HEK293T (cell line): ENCODE results near the gene HSDL2.

ENCODE experiments used
- CTCF ChIA-PET: fragments of 350-600 bp; formaldehyde crosslinking; extraction: SDS; loops from one replicate; lab custom pipeline; 2021; ENCODE audit warnings: antibody characterized with exemption, inconsistent platforms; lab: Yijun Ruan, JAX
- POLR2A ChIA-PET: fragments of 350-600 bp; formaldehyde crosslinking; extraction: SDS; loops from one replicate; lab custom pipeline; 2020; ENCODE audit warnings: antibody characterized with exemption, inconsistent platforms; lab: Yijun Ruan, JAX
- DNase-seq: peaks from one replicate; pipeline ENCODE4 v3.0.0; 2012; ENCODE audit warnings: mixed read lengths; ENCODE audit errors: extremely low spot score
- ARNT ChIP-seq: fragments of 450-650 bp; IDR thresholded peaks from 2 replicates; pipeline ENCODE4 v1.6.1; 2017; ENCODE audit warnings: mild to moderate bottlenecking
- BHLHE40 ChIP-seq: fragments of 450-650 bp; IDR thresholded peaks from 2 replicates; pipeline ENCODE4 v1.6.1; 2016; ENCODE audit warnings: mild to moderate bottlenecking, moderate library complexity, borderline replicate concordance
- CTBP1 ChIP-seq: fragments of 450-650 bp; IDR thresholded peaks from 2 replicates; pipeline ENCODE4 v1.6.1; 2016; ENCODE audit warnings: borderline replicate concordance
- ELF4 ChIP-seq: fragments of 450-650 bp; IDR thresholded peaks from 2 replicates; pipeline ENCODE4 v1.6.1; 2017; ENCODE audit warnings: antibody characterized with exemption
- FOXK2 ChIP-seq: fragments of 450-650 bp; IDR thresholded peaks from 2 replicates; pipeline ENCODE4 v1.6.1; 2016; ENCODE audit warnings: mild to moderate bottlenecking
- FOXM1 ChIP-seq: fragments of 450-650 bp; IDR thresholded peaks from 2 replicates; pipeline ENCODE4 v1.6.1; 2017; ENCODE audit warnings: mild to moderate bottlenecking, borderline replicate concordance
- HDGF ChIP-seq: fragments of 450-650 bp; IDR thresholded peaks from 2 replicates; pipeline ENCODE4 v1.6.1; 2017; ENCODE audit warnings: antibody characterized with exemption, borderline replicate concordance
- L3MBTL2 ChIP-seq: fragments of 450-650 bp; conservative IDR thresholded peaks from 2 replicates; pipeline ENCODE4 v1.6.1; 2016; ENCODE audit warnings: mild to moderate bottlenecking
- LEF1 ChIP-seq: fragments of 450-650 bp; IDR thresholded peaks from 2 replicates; pipeline ENCODE4 v1.6.1; 2017; ENCODE audit warnings: mild to moderate bottlenecking, borderline replicate concordance
- NFRKB ChIP-seq: fragments of 450-650 bp; IDR thresholded peaks from 2 replicates; pipeline ENCODE4 v1.6.1; 2016; ENCODE audit warnings: mild to moderate bottlenecking, moderate library complexity
- SP1 ChIP-seq: fragments of 450-650 bp; IDR thresholded peaks from 2 replicates; pipeline ENCODE4 v1.6.1; 2017
- SUZ12 ChIP-seq: fragments of 450-650 bp; IDR thresholded peaks from 2 replicates; pipeline ENCODE4 v1.6.1; 2016; ENCODE audit warnings: mild to moderate bottlenecking
- TARDBP ChIP-seq: fragments of 450-650 bp; IDR thresholded peaks from 2 replicates; pipeline ENCODE4 v1.6.1; 2016
- ZNF384 ChIP-seq: fragments of 450-650 bp; IDR thresholded peaks from 2 replicates; pipeline ENCODE4 v1.6.1; 2016
- TF ChIP-seq, protein P1 (sequence below): fragments of 450-650 bp; IDR thresholded peaks from 2 replicates; pipeline ENCODE4 v1.6.1; 2016

HSDL2 gene

GRCh38 chr9:112520069-112520468 is 140.2 kb downstream of the HSDL2 start:
- CTCF ChIA-PET = no interaction called here
- no peak for TF ChIP-seq HDGF
- no peak for TF ChIP-seq ELF4
- no peak for TF ChIP-seq SUZ12
- no peak for TF ChIP-seq TARDBP
- no peak for TF ChIP-seq LEF1
- no peak for TF ChIP-seq FOXK2
- no peak for TF ChIP-seq ARNT
- TF ChIP-seq ZNF384 = no peak
- no peak for TF ChIP-seq L3MBTL2
- TF ChIP-seq BHLHE40 = no peak
- TF ChIP-seq, protein P1, sequence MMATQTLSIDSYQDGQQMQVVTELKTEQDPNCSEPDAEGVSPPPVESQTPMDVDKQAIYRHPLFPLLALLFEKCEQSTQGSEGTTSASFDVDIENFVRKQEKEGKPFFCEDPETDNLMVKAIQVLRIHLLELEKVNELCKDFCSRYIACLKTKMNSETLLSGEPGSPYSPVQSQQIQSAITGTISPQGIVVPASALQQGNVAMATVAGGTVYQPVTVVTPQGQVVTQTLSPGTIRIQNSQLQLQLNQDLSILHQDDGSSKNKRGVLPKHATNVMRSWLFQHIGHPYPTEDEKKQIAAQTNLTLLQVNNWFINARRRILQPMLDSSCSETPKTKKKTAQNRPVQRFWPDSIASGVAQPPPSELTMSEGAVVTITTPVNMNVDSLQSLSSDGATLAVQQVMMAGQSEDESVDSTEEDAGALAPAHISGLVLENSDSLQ = no peak
- no peak for TF ChIP-seq FOXM1
- no peak for TF ChIP-seq CTBP1

GRCh38 chr9:112520656-112521055 is 140.7 kb downstream of the HSDL2 start:
- TF ChIP-seq FOXK2 (no peak), SP1 (no peak), L3MBTL2 (no peak), HDGF (no peak), ELF4 (no peak), NFRKB (no peak)
- ChIA-PET POLR2A (no interaction called here), CTCF (interaction anchor here (0.6 kb wide), 1 partner anchor 596 kb away, joined by 3 read pairs; no protein-coding TSS in a partner anchor)
- no peak for DNase-seq

More at GRCh38 chr9:112520069-112520468, 140.2 kb downstream of the HSDL2 start:
- no peak for DNase-seq
- POLR2A ChIA-PET = no interaction called here
